ENCODE data around the gene LTBP3.

The LTBP3 gene

DNA sequence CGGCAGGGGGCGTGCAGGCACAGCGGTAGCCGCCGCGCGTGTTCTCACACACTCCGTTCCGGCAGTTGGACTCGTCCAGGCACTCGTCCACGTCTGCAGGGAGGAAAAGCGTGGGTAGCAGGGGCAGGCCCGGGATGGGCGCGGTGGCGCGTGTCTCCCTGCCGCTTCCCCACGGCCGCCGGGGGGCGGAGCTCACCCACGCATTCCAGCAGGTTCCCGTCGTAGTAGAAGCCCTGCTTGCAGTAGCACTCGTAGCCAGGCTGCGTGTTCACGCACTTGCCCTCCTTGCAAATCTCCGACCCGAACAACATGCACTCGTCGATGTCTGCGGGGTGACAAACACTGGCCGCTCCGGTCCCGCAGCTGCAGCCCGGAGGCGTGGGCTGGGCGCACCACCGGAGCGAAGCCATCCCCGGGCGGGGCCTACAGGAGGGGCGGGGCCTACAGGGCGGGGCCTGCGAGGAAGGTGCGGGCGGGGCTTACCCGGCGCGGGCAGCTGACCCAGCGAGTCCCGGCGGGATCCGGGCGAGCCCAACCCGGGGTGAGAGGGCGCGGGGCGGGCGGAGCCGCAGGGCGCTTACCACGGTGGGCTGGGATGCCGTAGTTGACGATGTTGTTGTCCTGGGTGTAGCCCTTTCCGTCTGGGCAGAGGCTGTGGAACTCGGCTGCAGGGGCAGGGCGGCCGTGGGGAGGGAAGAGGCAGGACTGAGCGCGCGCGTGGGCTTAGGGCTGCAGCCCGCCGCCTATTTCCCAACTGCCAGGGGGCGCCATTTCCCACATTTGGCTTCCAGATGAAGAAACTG lies 17.7 kb downstream of the LTBP3 start:
- H3K4me3 ChIP-seq (ENCODE audit: low read depth in 1 of 2, low read length in 1 of 2), result peak overlapping the region; percentile 68 to 90
- H3K9me3 ChIP-seq, result no peaks in the 10 kb centered on the region
- H3K36me3 ChIP-seq, result peaks cover 34% of the 10 kb centered on the region
- H3K27ac ChIP-seq, result peak overlapping the region; percentile 72
- H3K4me1 ChIP-seq (ENCODE audit: control insufficient read depth in 1 of 2, insufficient read depth in 1 of 2, low read depth in 1 of 2, low read length in 1 of 2), result peaks cover 20 to 22% of the 10 kb centered on the region in 2 experiments
- H3K27me3 ChIP-seq, result peaks cover 20% of the 10 kb centered on the region
- TF ChIP-seq, protein P1, sequence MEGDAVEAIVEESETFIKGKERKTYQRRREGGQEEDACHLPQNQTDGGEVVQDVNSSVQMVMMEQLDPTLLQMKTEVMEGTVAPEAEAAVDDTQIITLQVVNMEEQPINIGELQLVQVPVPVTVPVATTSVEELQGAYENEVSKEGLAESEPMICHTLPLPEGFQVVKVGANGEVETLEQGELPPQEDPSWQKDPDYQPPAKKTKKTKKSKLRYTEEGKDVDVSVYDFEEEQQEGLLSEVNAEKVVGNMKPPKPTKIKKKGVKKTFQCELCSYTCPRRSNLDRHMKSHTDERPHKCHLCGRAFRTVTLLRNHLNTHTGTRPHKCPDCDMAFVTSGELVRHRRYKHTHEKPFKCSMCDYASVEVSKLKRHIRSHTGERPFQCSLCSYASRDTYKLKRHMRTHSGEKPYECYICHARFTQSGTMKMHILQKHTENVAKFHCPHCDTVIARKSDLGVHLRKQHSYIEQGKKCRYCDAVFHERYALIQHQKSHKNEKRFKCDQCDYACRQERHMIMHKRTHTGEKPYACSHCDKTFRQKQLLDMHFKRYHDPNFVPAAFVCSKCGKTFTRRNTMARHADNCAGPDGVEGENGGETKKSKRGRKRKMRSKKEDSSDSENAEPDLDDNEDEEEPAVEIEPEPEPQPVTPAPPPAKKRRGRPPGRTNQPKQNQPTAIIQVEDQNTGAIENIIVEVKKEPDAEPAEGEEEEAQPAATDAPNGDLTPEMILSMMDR (IDR thresholded peaks at IDR 0.05), result peak; percentile 75

DNA sequence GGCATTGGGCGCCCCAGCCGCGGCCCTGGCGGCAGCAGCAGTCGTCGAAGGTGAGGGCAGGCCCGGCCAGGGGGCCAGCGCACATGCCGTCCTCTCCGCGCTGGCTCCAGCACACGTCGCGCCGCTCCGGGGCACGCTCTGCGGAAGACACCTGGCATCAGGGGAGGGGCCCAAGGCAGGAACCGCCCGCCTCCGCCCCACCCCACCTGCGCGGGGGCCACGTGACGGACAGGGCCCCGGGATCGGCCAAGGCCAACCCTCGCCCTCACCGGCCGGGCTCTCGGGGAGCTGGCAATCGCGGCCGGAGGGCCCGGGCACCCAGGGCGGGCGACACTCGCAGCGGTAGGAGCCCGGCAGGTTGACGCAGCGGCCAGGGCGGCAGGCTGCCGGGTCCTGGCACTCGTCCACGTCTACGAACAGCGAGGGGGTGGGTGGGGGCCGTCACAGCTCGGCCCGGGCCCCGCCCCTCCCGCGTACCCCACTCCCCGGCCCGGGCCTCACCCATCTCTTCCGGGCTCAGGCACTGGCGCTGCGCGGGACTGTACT lies 18.3 kb downstream of the LTBP3 start:
- H3K9me3 ChIP-seq, result no peaks in the 10 kb centered on the region
- H3K36me3 ChIP-seq, result peaks cover 41% of the 10 kb centered on the region
- TF ChIP-seq, protein P1 (IDR thresholded peaks at IDR 0.05), result no peak
- H3K4me1 ChIP-seq (ENCODE audit: control insufficient read depth in 1 of 2, insufficient read depth in 1 of 2, low read depth in 1 of 2, low read length in 1 of 2), result peaks cover 19 to 22% of the 10 kb centered on the region in 2 experiments
- peak overlapping the region; percentile 68 to 90 for H3K4me3 ChIP-seq (ENCODE audit: low read depth in 1 of 2, low read length in 1 of 2)
- peaks cover 13% of the 10 kb centered on the region for H3K27me3 ChIP-seq
- H3K27ac ChIP-seq, result peak overlapping the region; percentile 72

DNA sequence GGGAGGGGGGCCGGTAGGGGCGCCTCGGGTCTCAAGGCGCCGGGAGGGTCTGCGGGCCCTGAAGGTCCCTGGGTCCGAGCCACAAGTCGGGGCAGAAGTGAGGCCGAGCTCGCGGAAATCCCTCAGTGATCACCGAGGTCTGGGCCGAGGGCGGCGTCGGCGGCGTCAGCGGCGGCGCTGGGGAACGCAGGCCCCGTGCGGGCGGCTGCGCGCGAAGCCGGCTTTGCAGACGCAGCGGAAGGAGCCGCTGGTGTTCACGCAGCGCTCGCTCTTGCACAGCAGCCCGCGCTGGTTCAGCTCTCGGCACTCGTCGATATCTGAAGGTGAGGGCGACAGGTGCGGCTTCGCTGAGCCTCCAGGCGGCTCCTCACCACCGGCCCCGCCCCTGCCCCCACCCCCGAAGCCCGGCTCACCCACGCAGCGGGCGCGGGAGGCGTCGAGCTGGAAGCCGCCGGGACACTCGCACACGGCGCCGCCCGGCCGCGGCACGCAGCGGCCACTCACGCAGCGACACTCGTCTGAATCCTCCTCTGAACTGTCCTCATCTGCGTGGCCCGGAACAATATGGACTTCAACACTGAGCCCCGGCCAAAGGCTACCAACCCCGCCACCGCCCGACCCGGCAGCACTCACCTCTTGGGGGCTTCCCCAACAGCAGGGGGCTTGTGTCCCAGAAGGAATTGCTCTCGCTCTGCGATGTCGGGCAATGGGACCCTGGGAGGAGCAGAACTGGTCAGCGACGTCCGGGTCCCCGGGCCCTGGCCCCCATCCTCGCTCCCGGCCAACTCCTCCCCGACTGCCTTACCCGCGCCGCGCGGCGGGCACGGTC lies 19.0 kb downstream of the LTBP3 start:
- Histone ChIP-seq H3K27me3 (peaks cover 6% of the 10 kb centered on the region), H3K4me1 (ENCODE audit: control insufficient read depth in 1 of 2, insufficient read depth in 1 of 2, low read depth in 1 of 2, low read length in 1 of 2) (peaks cover 19 to 22% of the 10 kb centered on the region in 2 experiments), H3K27ac (no peak overlapping the region), H3K36me3 (peaks cover 43% of the 10 kb centered on the region), H3K9me3 (no peaks in the 10 kb centered on the region), H3K4me3 (ENCODE audit: low read depth in 1 of 2, low read length in 1 of 2) (no peak overlapping the region)
- TF ChIP-seq, protein P1 (IDR thresholded peaks at IDR 0.05), result no peak

DNA sequence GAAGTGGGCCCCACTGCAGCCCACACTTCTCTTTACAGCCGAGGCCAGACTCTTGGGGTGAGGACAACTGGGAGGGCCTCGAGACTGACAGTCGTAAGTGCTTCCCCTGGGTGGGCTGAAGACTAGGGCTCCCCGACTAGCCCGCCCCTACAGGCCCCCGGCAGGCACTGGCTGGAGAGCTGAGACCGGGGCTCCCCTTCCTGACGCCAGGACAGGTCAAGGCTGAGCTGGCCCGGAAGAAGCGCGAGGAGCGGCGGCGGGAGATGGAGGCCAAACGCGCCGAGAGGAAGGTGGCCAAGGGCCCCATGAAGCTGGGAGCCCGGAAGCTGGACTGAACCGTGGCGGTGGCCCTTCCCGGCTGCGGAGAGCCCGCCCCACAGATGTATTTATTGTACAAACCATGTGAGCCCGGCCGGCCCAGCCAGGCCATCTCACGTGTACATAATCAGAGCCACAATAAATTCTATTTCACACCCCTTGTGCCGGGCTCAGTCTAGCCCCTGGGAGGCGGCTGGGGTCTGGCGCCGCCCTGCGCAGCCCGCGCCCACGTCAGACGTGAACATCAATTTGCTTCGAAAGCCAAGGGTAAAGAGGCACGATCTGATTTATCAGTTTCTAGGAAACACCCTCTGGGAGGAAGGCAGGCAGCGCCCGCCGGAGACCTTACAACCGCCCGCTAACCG lies 19.8 kb downstream of the LTBP3 start:
- TF ChIP-seq, protein P1 (IDR thresholded peaks at IDR 0.05), result no peak
- Histone ChIP-seq H3K36me3 (peaks cover 49% of the 10 kb centered on the region), H3K27me3 (peaks cover 5% of the 10 kb centered on the region), H3K4me3 (ENCODE audit: low read depth in 1 of 2, low read length in 1 of 2) (no peak overlapping the region), H3K4me1 (ENCODE audit: control insufficient read depth in 1 of 2, insufficient read depth in 1 of 2, low read depth in 1 of 2, low read length in 1 of 2) (peaks cover 19 to 22% of the 10 kb centered on the region in 2 experiments), H3K9me3 (no peaks in the 10 kb centered on the region), H3K27ac (no peak overlapping the region)

DNA sequence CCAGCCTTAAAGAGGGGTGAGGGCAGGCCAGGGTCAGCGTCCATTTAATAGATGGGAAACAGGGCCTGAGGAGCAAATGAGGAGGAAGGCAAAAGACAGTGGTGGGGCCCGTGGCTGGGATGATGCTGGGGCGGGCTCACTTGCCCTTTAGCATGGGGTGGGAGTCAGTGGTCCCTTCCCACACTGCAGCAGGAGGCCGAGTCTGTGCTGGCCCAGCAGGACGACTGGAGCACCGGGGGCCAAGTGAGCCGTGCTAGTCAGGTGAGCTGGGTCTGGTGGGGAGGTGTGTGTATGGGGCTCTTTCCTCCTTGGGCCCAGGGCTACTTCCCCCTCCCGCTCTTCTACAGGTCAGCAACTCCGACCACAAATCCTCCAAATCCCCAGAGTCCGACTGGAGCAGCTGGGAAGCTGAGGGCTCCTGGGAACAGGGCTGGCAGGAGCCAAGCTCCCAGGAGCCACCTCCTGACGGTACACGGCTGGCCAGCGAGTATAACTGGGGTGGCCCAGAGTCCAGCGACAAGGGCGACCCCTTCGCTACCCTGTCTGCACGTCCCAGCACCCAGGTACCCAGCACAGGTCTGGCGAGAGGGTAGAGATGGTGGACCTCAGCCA lies 20.4 kb downstream of the LTBP3 start:
- H3K9me3 ChIP-seq, result no peaks in the 10 kb centered on the region
- H3K4me1 ChIP-seq (ENCODE audit: control insufficient read depth in 1 of 2, insufficient read depth in 1 of 2, low read depth in 1 of 2, low read length in 1 of 2), result peaks cover 19 to 22% of the 10 kb centered on the region in 2 experiments
- TF ChIP-seq, protein P1 (IDR thresholded peaks at IDR 0.05), result no peak
- peaks cover 5% of the 10 kb centered on the region for H3K27me3 ChIP-seq
- no peak overlapping the region for H3K27ac ChIP-seq
- H3K36me3 ChIP-seq, result peaks cover 55% of the 10 kb centered on the region
- H3K4me3 ChIP-seq (ENCODE audit: low read depth in 1 of 2, low read length in 1 of 2), result no peak overlapping the region
